UCSD-AML1 (cell line): ENCODE data around the gene GRAMD4.

Experiments used
- DNase-seq: peaks from one replicate; lab custom pipeline; 2025; ENCODE audit not compliant: unreplicated experiment; lab: John Stamatoyannopoulos, UW

Gene GRAMD4

DNA sequence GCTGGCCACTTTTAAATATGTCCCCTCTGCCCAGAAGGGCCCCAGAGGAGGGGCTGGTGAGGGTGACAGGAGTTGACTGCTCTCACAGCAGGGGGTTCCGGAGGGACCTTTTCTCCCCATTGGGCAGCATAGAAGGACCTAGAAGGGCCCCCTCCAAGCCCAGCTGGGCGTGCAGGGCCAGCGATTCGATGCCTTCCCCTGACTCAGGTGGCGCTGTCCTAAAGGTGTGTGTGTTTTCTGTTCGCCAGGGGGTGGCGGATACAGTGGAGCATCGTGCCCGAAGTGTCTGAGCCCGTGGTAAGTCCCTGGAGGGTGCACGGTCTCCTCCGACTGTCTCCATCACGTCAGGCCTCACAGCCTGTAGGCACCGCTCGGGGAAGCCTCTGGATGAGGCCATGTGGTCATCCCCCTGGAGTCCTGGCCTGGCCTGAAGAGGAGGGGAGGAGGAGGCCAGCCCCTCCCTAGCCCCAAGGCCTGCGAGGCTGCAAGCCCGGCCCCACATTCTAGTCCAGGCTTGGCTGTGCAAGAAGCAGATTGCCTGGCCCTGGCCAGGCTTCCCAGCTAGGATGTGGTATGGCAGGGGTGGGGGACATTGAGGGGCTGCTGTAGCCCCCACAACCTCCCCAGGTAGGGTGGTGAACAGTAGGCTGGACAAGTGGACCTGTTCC is 46.5 kb downstream of the GRAMD4 start:
- DNase-seq = no peak

DNA sequence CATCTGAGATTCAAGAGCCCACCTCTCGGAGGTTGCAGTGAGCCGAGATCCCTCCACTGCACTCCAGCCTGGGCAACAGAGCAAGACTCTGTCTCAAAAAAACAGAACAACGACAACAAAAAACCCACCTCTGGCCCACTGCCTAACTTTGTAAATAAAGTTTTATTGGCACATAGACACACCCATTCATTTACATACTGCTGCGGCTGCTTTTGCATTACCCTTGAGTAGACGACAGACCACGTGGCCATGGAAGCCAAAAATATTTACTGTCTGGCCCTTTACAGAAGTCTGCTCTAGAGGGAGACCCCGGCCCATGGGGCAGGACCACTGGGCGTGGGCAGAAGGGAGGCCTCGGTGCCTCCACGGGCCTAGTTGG is 47.0 kb downstream of the GRAMD4 start:
- DNase-seq = no peak

DNA sequence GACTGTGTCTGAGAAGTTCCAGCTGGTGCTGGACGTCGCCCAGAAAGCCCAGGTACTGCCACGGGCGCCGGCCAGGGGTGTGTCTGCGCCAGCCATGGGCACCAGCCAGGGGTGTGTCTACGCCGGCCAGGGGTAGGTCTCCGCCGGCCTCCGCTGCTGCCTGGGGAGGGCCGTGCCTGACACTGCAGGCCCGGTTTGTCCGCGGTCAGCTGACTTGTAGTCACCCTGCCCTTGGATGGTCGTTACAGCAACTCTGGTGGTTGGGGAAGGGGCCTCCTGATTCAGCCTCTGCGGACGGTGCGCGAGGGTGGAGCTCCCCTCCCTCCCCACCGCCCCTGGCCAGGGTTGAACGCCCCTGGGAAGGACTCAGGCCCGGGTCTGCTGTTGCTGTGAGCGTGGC is 47.9 kb downstream of the GRAMD4 start:
- DNase-seq = no peak

DNA sequence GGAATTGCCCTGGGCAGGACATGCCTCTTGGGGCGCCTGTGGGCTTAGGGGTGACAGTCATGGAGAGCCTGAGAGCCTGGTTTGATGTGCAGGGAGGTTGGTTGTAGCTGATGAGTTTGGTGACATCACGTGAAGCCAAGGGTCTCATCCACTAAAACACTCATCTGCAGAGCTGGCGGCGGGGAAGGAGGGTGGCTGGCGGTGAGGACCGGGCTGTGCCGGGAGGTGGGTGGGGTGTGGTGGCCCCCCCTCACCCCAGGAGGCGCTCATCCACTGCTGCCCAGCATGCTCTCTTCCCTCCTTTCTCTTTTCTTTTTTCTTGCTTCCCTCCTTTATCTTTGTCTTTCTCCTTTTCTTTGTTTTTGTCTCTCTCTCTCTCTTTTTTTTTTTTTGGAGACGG is 49.0 kb downstream of the GRAMD4 start:
- no peak for DNase-seq

DNA sequence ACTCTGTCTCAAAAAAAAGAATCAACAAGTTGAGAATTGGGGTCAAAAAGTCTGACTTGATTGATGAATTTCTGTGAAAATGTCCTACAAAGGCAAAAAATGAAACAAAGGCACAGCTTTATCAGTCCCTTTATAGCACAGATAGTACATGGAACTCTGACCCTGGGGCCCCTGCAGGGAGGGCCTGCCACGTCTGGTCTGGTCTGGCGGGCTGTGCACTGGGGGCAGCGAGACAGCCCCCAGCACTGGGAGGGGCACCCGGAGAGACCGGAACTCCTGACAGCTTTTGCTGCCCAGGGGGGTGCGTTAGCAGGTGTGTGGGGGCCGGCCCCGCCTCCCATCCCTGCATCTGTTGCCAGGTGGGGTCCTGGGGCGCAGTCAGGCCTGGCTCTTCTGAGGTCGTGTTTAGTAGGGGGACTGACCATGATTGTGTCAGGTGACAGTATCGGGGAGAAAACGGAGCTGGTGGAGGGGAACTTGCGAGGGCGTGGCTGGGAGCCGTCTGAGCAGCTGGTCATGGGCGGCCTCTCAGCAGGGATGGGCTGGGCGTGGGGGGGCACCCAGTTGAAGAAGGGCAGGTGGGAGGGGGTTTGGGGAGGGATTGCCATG is 51.7 kb downstream of the GRAMD4 start:
- DNase-seq = no peak

DNA sequence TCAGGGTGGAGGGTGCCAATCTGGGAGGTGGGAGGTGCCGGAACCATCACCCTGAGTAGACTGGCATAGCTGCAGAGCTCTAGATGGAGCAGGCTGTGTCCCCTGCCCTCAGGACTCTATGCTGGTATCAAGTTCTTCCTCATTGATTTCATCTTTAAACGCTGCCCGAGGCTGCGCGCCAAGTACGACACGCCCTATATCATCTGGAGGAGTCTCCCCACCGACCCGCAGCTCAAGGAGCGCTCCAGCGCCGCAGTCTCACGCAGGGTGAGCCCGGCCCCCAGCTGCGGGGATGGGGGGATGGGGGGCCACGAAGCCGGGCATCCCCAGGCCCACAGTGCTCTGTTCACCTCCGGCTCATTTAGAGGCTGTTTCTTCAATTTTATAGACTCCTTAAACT is 52.5 kb downstream of the GRAMD4 start:
- DNase-seq = no peak

DNA sequence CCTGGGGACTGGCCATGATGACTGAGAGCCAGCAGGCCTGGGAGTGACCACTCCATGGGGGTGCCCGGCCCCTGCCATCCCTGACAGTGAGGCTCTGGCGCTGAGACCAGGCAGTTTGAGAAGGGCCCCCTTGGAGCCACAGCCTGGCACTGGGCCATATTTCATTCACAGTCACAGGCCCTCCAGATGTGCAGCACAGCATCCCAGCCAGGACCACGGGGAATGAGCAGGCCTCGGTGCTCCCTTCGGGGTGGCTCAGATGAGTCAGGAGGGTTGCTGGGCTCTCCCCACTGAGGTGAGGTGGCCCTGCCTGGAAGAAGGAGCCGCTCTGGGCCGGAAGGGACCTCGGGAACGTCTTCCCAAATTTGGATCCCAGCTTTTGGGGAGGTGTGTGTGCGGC is 53.0 kb downstream of the GRAMD4 start:
- DNase-seq = no peak

DNA sequence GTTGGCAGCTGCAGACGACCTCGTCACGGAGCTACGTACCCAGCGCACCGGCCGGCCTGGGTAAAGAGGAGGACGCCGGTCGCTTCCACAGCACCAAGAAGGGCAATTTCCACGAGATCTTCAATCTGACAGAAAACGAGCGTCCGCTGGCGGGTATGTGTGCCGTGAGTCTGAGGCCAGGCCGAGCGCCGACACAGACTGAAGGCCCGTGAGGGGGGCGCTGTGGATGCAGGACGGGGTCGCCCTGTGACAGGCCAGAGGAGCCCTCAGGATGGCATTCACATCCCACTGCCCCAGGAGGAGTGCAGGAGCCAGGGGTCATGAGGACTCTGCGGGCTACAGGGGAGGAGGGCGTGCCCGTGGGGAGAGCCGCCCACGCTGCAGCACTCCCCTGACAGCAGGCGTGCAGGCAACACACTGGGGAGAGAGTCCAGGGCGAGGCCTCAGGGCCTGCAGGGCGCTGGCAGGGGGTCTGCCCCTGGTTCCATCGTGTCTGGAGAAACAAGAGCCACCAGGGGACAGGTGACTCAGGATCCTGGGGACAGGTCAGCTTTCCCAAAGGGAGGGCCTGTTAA is 53.6 kb downstream of the GRAMD4 start:
- DNase-seq = no peak

DNA sequence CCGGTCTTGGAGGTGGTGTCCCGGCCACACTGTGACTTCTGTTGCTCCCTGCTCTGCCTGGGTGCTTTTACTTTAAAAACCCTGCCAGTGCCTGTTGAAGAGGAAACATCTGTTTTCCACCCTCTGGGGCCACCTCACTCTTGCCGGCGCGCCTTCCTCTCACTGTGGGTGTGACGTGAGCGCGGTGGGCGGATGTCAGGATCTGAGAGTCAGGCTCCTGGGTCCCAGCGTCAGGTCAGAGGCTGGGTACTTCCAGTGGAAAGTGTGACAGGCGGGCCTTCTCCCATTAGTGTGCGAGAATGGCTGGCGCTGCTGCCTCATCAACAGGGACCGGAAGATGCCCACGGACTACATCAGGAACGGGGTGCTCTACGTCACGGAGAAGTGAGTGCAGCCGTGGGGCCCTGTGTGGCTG is 54.2 kb downstream of the GRAMD4 start:
- peak; percentile 92 for DNase-seq

DNA sequence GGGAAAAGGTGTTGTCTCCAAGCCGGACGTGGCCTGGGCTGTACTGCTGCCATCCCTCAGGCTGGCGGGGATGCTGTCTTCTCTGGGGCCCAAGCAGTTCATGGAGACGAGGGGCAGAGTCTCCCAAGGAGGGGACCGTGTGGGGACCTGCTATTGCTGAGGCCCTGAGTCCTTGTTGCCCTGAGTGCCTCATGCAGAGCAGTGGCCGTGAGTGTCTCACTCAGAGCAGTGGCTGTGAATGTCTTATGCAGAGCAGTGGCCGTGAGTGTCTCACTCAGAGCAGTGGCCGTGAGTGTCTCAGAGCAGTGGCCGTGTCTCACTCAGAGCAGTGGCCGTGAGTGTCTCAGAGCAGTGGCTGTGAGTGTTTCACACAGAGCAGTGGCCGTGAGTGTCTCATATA is 54.7 kb downstream of the GRAMD4 start:
- no peak for DNase-seq

DNA sequence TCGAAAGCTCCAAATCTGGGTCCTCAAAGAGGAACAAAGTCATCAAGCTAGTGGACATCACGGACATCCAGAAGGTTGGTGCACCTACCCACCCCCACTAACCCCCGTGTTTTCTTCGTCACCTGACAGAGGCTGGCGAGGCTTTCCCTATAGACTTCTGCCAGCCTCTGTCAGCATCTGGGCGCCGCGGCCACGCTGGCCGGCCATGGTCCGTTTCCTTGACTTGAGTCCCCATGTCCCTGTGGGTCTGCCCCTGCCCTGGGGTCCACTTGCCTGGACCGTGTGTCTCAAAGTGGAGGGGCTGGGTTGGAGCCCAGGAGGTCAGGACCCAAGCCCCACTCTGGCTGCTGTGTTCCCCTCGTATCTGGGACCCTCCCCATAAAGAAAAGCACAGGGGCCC is 55.3 kb downstream of the GRAMD4 start:
- DNase-seq = no peak

DNA sequence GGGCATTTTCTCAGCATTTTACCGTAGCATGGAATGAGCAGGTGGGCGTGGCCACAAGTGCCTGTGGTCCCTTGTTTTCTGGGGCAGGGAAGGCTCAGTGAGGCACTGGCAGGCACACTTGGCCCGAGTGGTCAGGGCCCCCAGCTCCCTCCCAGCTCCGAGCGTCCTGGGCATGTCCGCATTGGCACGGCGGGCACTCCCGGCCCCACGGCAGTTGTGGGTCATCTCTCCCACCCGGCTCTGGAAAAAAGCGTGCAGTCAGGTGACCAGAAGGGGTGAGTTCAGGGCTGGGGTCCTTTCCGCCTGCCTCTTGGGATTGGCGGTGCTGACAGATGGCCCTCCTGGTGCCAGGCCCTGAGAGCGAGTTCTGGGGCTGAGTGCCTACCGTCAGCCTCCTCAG is 55.8 kb downstream of the GRAMD4 start:
- no peak for DNase-seq

DNA sequence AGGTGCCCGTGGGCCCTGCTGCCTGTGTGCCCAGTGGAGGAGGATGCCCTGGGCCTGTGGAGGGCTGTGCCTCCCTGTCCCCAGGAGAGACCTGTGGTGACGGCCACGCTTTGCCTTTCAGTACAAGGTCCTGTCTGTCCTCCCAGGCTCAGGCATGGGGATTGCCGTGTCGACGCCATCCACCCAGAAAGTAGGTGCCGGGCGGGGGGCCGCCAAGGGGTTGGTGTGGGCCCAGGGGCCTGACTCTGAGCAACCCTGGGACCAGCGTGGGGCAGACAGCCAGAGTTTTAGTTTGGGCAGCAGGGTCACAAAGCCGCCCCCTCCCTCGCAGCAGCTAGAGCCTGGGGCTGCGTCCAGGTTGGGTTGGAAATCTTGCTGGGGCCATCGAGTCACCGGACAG is 56.3 kb downstream of the GRAMD4 start:
- DNase-seq = no peak

DNA sequence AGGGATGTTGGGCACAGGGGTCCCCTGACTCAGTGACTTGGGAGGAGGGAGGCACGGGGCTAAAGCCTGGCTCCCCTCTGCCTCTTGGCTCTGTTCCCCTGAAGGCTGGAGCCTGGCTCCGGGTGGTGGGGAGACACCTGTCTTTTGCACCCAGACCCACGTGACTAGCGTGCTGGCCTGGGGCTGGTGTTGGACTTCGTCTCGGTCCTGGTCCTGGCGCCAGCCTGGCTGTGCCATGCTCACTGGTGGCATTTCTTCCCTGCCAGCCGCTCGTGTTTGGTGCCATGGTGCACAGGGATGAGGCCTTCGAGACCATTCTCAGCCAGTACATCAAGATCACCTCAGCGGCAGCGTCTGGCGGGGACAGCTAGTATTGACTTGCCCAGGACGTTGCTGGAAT is 56.7 kb downstream of the GRAMD4 start:
- DNase-seq = no peak

DNA sequence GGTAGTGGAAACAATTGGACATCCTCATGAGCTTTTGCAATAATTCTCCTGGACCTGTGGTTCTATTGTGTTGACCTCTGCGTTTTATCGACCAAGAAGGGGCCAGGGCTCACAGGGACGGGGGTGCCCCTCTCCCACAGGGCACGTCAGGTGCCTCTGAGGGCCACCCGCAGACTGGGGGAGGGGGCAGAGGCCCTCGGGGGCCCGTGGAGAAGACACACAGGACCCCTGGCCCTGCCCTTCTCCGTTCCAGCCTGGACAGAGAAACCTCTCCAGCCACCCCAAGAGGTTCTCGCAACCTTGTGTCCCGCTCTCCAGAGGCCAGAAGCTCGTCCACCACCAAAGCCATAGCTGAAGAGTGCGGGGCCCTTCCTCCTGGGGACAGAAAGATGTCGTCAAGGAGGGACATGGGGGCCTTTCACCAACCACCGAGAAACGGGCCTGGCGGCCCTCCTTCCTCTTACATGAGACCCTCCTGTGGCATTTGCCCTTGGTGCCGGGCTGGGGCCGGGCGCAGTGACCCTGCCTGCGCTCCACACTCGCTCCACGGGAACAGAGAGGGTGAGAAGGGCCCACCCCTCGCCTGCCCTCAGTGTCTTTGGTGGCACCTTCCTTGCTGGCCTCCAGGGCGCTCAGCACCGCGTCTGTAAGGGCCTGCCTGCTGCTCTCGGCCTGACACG is 57.3 kb downstream of the GRAMD4 start:
- no peak for DNase-seq

DNA sequence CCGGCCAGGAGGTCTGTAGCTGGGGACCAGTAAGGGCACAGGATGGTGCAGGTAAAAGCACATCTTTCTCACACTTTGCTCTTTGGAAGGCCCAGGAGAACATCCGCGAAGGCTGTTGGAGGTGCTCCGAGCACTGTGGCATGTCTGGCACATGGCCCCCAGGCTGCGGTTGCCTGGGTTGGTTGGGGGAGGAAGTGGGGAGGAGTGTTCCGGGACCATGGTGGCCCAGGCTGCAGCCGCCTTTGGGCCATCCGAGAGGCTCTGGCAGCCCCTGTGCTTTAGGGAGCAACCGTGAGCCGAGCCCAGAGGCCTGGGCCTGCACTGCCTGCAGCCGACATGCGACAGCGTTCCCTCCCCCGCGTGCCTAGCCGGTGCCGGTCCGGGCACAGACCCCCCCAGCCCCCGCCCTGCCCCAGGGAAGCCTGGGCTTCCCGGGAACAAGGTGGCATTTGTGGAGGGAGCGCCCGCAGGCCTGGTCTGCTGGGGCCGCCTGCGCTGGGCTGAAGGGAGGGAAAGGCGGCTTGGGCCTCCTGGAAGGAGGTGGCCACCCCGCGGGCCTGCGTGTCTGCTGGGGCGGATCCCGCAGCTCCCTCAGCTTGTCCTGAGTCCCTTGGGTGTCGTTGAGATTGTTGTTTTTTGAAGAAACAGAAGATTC is 57.9 kb downstream of the GRAMD4 start:
- DNase-seq = no peak

DNA sequence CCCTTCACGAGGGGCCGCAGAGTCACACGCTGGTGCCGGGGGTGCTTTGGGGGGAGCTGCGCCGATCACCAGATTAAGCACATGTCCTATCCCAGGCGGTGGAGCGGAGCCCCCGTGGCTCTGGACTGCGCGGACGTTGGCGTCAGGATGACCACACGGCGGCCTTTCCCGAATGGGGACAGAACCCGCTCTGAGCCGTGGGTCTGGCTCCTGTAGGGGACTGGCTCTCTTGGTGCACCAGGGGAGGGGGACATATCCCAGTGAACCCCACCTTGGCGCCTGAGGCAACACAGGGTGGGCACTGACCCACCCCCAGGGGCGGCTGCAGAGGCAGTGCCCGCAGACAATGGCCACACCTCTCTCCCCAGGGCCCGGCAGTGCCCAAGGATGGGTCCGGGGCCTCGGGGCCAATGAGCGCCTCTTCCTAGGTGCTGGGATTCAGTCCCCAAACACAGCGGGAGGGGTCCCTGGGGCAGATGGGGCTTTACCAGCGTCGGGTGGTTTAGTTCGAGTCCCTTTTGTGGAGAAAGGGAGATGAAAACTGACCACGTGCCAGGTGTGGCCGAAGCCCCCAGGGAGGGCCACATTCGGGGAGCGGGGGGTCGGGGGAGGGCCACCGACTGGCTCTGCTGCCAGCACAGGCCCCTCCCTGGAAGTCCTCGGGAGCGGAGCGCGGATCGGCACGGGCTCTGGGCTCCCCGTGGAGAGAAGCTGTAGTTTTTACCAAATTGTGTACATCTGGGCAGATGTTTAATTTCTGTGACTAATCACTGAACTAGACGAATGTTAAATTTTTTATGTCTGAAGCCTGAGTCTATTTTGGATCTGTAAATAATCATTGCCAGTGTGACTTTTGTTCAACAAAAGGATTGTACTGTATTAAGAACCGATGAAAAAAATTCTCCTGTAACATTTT is 58.9 kb downstream of the GRAMD4 start:
- DNase-seq = no peak

DNA sequence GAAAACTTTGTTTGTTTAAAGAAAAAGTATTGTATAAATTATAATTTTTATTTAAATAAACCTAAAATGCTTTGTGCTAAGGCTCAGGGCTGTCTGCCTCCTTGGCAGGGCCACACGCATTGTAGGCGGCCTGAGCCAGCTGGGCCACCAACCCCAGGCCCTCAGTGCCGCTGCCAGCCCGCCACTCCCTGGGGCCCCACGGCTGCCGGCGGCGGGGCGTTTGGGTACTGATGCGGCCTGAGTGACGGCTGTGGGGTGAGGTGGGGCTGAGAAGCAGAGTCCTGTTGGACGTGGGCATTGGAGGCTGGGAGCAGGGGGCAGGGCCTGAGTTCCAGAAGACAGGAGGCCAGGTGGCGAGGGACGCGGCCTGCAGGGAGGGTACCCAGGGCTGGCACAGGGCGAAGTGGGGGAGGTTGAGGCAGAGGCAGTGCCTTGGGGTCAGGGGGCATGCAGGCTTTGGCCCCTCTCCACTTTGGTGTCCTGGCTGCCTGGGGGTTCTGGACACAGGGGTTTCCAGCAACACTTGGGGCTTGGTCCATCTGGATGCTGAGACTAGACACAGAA is 59.6 kb downstream of the GRAMD4 start:
- no peak for DNase-seq

DNA sequence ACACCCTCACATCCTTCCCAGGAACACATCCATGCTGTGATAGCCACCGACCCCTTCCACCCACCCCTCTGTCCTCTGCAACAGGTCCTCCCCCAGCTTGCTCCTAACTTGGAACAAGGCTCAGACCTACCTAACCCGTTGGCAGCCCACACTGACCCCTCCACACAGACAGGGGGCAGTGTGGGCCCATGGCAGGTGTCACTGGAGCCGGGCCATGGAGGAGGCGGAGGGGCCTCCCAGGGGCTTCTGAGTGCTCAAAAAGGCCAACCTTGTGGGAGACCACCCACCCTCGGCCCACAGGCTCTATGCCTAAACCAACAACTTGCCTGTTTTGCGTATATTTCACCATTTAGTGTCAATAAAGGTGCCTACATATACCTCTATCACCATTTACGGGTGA is 60.8 kb downstream of the GRAMD4 start:
- DNase-seq = peak; percentile 24

DNA sequence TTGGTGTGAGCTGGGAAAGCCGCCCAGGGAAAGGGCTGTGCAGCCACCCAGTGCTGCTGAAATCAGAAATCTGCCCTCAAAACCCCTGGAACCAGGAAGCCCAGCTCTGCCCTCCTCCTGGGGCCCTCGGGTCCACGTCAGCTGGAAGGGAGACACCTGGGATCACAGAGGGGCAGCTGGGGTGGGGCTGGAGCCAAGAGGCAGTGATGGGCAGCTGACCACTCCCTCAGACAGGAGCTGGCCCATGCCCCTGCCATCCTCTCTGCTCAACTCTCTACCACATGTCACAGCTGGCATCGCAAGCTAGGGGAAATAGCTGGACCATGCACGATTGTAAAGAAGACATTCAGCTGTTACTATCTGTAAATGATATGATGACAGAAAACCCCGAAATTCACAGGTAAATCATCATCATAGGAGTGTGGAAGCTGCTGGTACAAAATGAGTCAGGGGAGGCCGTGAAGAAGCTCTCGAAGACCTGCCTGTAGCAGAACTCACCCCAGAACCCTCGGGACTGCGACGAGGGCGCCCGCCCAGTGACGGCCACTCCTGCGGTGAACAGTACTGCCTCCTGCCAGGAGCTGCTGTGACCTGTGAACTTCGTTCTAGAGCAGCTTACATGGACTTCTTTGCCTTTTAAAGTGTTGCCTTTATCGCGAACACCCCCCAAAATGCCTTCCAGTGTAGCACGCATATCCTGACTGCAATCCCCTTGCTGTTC is 62.0 kb downstream of the GRAMD4 start:
- no peak for DNase-seq
